Hepatic stellate cell (primary cell): Measurements from ENCODE around the gene ATG9A.

ENCODE experiments used
- DNase-seq: peaks from one replicate; pipeline ENCODE4 v3.0.0; 2011; ENCODE audit warnings: low spot score

The ATG9A gene

GRCh38 chr2:219176818-219177551, 52.5 kb downstream of the ATG9A start, which contains the start of gene CNPPD1:
Gene CNPPD1 (minus strand): TSS chr2:219176925. CDS start chr2:219176828, 97 bp downstream.
- DNase-seq: peak; percentile 76

GRCh38 chr2:219175928-219176817, 53.3 kb downstream of the ATG9A start:
- peak; percentile 58 for DNase-seq

- no peak for DNase-seq
Observed at GRCh38 chr2:219175486-219175885, 54.0 kb downstream of the ATG9A start.

- no peak for DNase-seq
Observed at GRCh38 chr2:219174801-219175200, 54.6 kb downstream of the ATG9A start.

- no peak for DNase-seq
Observed at GRCh38 chr2:219174146-219174545, 55.3 kb downstream of the ATG9A start.

GRCh38 chr2:219173176-219173575, 56.3 kb downstream of the ATG9A start:
- DNase-seq: no peak

- no peak for DNase-seq
Observed at GRCh38 chr2:219172231-219173154, 56.9 kb downstream of the ATG9A start.

- peak; percentile 90 for DNase-seq
Observed at GRCh38 chr2:219171231-219171651, 58.2 kb downstream of the ATG9A start.

GRCh38 chr2:219169930-219170654, 59.3 kb downstream of the ATG9A start, which contains the start of gene SLC23A3:
Gene SLC23A3 (minus strand): TSS chr2:219170029. CDS start chr2:219169984, 45 bp downstream.
- DNase-seq: no peak
